DMS153 treated with DMSO at 0.1 percent for 48 hours (cell line): ENCODE measurements around the gene FXYD5.

ENCODE experiments used
- DNase-seq: peaks from one replicate; lab custom pipeline; 2025; ENCODE audit not compliant: unreplicated experiment; lab: John Stamatoyannopoulos, UW

The FXYD5 gene

GRCh38 chr19:35154525-35155406 lies at the start of gene FXYD5:
Gene FXYD5, plus strand, starts transcription at chr19:35154735. Its CDS starts 816 bp downstream, at chr19:35155551.
- DNase-seq: peak; percentile 5

- DNase-seq: no peak
Measured at GRCh38 chr19:35105047-35105410, 49.5 kb upstream of the FXYD5 start.

GRCh38 chr19:35105411-35106290 lies 48.9 kb upstream of the FXYD5 start:
- peak; percentile 9 for DNase-seq

GRCh38 chr19:35106291-35106583 lies 48.3 kb upstream of the FXYD5 start:
- no peak for DNase-seq

- DNase-seq: no peak
Measured at GRCh38 chr19:35106898-35107541, 47.5 kb upstream of the FXYD5 start.

GRCh38 chr19:35107545-35107944 lies 47.0 kb upstream of the FXYD5 start:
- DNase-seq: no peak

GRCh38 chr19:35108730-35109129 lies 45.8 kb upstream of the FXYD5 start:
- DNase-seq: no peak

GRCh38 chr19:35109395-35110112 lies 45.0 kb upstream of the FXYD5 start:
- DNase-seq: no peak

- DNase-seq: no peak
Measured at GRCh38 chr19:35110974-35111373, 43.6 kb upstream of the FXYD5 start.

- no peak for DNase-seq
Measured at GRCh38 chr19:35112995-35113688, 41.4 kb upstream of the FXYD5 start.

GRCh38 chr19:35114353-35115176 lies 40.0 kb upstream of the FXYD5 start:
- no peak for DNase-seq

- DNase-seq: no peak
Measured at GRCh38 chr19:35115177-35115951, 39.2 kb upstream of the FXYD5 start, which contains the start of gene FXYD3. Gene FXYD3, plus strand, starts transcription at chr19:35115823. Its CDS starts 3,554 bp downstream, at chr19:35119377.

GRCh38 chr19:35116072-35116801 lies 38.3 kb upstream of the FXYD5 start:
- DNase-seq: peak; percentile 17

- DNase-seq: no peak
Measured at GRCh38 chr19:35117116-35117515, 37.4 kb upstream of the FXYD5 start.

GRCh38 chr19:35117799-35118198 lies 36.7 kb upstream of the FXYD5 start:
- DNase-seq: no peak

- no peak for DNase-seq
Measured at GRCh38 chr19:35118268-35119020, 36.1 kb upstream of the FXYD5 start.

- DNase-seq: no peak
Measured at GRCh38 chr19:35119091-35119490, 35.4 kb upstream of the FXYD5 start.
